GM19463 (cell line): ENCODE measurements around the gene TOP3A.

ENCODE experiments used
- ATAC-seq: cut with Tn5 transposase; IDR thresholded peaks from one replicate; pipeline ENCODE4 v1.9.1; 2021; ENCODE audit warnings: mild to moderate bottlenecking, moderate library complexity; ENCODE audit not compliant: unreplicated experiment

The TOP3A gene

DNA sequence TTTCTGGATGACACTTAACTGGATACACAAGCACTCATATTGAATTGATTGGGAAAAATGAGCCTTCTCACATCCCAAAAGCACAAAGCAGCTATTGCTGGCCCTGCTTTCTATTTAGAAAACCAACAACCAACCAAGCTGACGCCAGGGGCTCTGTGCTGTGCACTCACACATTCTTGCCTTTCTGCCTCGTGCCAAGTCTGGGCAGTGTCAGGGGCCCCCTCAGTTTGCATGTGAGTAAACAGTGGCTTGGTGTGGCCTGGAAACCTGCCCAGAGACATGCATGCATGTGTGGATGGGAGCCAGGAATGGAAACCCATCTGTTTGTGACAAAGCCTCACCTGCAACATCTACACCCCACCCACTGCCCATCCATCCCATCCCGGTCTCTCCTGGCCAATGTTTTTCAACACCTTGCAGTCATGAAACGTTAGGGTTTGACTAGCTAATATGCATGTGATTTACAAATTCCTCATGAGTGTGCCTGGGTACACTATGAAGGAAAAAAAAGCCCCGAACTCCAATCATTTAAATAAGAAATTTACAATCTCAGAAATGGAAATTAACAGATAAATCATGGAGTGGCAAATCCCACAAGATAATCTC is 33.9 kb downstream of the TOP3A start:
- ATAC-seq: no peak

DNA sequence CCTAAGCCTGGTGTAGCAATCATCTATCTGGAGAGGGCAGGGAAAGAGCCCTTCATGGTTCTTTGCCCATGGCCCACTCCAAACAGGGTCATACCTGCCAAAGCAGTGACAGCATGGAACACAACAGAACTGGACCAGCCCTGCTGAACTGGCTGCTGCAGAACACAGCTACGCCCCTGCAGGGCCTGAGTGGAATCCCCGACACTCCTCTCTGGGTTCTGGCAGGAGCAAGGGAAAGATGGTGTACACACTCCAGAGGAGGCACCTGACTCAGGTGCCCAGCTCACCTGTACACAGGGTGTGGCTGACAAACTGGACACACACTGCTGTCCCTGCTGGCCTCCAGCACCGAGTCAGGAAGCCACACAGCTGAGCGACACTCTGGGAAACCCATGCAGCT is 34.5 kb downstream of the TOP3A start:
- no peak for ATAC-seq

DNA sequence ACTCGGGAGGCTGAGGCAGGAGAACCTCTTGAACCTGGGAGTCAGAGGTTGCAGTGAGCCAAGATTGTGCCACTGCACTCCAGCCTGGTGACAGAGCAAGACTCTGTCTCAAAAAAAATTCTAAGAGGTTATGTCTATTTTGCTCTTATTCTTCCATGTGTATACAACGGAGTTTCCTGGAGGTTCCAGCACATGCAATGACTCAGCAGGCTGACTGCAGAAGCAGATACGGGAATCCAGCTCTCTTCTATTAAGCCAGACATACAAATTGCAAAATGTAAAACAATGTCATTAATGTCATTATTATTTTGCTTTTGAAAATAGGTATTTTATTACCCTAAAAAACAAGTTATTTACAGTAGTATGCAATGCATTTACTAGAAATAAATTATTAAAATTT is 35.9 kb downstream of the TOP3A start:
- ATAC-seq: no peak

DNA sequence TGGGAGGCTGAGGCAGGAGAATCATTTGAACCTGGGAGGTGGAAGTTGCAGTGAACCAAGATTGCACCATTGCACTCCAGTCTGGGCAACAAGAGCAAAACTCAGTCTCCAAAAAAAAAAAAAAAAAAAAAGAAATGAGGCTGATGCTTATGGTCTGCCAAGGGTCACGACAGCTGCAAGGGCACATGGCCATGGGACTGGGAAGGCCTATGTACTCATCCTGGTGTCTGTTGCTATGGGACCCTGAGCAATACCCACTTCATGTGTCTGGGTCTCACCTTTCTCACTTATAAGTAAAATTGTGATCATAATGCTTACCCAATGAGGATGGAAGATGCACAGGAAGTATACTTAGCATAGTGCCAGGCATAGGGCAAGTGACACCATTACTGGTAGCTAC is 37.7 kb downstream of the TOP3A start:
- ATAC-seq: no peak

GRCh38 chr17:18270046-18270931 is 44.5 kb downstream of the TOP3A start:
- no peak for ATAC-seq

DNA sequence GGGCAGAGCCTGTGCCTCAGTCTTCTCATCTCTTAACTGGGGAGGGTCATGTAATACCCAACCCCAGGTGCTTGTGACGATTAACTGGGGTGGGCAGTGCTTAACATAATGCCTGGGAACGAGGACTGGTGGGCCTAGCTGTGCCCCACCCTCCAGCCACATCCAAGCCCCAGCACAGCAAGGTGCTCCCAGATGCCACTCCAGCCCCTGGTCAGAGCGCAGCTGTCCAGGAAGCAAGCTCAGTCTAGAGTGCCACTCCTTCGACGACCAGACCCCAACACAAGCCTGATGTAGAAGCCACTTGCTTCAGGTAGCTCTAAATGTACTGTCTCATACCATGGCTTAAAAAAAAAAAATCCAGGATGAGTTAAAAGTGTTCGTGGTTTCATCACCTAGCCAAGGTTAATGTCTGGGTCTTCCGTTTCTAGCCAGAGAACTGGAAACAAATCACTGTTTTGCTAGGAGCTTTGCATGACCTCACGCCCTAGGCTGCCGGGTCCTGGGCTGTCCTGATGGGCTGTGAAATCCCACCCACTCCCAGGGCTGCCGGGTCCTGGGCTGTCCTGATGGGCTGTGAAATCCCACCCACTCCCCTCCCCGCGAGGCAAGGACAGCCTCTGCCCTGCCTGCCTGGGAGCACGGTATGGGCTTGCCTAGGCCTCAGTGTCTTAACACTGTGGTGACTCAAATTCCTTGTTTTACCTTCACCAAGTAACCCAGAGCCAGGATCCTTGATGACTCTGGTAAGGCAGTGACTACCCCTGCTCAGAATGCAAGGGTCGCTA is 46.7 kb downstream of the TOP3A start:
- ATAC-seq: no peak

- no peak for ATAC-seq
Measured at GRCh38 chr17:18267366-18267765, 47.4 kb downstream of the TOP3A start.

DNA sequence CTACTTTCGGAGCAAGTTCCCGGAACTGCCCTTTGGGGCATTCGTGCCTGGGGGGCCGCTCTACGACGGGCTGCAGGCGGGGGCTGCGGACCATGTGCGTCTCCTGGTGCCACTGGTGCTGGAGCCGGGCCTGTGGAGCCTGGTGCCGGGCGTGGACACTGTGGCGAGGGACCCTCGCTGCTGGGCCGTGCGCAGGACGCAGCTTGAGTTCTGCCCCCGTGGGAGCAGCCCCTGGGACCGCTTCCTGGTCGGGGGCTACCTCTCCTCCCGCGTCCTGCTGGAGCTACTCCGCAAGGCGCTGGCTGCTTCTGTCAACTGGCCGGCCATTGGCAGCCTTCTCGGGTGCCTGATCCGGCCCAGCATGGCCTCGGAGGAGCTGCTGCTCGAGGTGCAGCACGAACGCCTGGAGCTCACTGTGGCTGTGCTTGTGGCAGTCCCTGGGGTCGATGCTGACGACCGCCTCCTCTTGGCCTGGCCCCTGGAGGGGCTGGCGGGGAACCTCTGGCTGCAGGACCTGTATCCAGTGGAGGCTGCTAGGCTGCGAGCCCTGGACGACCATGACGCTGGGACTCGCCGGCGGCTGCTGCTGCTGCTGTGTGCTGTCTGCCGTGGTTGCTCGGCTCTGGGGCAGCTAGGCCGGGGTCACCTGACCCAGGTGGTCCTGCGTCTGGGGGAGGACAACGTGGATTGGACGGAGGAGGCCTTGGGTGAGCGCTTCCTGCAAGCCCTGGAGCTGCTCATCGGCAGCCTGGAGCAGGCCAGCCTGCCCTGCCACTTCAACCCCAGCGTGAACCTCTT is 50.7 kb downstream of the TOP3A start:
- ATAC-seq: no peak

DNA sequence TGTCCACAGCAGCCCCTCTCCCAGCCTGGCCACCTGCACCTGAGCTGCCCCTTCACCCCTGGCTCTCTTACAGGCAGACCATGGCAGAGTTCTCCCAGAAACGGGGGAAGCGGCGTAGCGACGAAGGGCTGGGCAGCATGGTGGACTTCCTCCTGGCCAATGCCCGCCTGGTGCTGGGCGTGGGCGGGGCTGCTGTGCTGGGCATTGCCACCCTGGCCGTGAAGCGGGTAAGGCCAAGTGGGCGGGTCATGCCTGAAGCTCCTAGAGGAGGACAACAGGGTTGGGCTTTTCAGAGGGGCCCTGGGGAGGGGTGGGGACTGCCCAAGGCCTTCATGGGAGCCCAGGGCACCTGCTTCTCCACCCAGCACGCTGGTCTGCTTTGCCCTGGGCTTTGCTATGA is 52.2 kb downstream of the TOP3A start:
- no peak for ATAC-seq

- ATAC-seq: no peak
Measured at GRCh38 chr17:18262111-18262510, 52.7 kb downstream of the TOP3A start.

DNA sequence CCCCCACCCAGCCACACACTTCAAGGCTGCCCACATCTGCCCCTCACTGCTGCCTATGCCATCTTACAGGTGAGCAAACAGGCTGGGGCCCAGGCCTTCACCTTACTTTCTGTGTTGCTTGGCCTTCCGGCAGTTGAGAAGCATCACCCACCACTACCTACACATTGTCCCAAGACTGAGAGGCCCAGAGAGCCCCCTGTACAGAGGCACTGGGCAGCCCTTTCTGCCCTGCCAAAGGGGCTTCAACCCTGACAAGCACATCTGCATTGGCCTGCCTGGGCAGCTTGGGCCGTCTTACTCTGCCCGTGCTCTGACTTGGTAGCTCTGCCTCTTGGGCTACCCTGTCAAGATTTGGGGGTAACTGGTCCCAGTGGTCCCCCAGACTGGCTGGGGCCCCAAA is 53.1 kb downstream of the TOP3A start:
- no peak for ATAC-seq

GRCh38 chr17:18261146-18261515 is 53.7 kb downstream of the TOP3A start:
- ATAC-seq: no peak

DNA sequence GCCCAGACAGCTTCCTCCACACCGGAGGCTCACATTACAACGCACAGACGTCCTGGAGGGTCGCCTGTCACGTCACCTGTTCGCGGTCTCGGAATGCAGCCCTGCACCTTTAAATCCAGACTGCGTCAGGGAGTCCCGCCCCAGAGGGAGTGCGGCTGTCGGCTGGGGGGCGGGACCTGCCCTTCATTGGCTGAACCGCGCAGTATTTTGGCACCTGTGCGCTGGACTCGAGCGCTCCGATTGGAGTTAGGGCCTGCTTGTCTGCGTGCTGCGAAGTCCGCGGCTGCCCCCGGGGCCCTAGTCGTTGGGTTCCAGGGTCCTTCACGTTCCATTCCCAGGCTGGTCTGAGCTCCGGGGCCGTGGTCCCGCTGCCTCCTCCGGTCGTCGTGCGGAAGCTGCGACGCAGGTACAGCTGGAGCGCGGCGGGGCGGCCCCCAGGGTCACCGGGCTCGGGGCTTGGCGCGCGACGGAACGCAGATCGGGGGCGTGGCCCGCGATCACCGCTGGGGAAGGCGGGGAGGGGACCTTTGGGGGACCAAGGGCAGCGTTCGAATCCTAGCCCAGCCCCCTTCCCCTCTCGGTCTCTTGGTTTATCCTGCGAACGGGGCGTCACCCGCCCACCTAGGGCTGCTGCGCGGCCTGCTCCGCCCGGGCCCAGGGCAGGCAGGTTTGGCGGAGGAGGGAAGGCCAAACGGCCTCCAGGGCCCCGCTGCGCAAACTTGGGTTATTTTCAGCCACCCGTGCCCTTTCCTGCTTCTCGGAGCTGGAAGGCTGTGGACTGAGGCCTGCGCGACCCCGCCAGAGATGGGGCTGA is 54.3 kb downstream of the TOP3A start, which contains the start of gene MIEF2:
Gene MIEF2 (plus strand): TSS at position 331 of the 814 bp plus-strand sequence. CDS start 2,059 bp downstream, outside the sequence.
- ATAC-seq: peak; percentile 73

DNA sequence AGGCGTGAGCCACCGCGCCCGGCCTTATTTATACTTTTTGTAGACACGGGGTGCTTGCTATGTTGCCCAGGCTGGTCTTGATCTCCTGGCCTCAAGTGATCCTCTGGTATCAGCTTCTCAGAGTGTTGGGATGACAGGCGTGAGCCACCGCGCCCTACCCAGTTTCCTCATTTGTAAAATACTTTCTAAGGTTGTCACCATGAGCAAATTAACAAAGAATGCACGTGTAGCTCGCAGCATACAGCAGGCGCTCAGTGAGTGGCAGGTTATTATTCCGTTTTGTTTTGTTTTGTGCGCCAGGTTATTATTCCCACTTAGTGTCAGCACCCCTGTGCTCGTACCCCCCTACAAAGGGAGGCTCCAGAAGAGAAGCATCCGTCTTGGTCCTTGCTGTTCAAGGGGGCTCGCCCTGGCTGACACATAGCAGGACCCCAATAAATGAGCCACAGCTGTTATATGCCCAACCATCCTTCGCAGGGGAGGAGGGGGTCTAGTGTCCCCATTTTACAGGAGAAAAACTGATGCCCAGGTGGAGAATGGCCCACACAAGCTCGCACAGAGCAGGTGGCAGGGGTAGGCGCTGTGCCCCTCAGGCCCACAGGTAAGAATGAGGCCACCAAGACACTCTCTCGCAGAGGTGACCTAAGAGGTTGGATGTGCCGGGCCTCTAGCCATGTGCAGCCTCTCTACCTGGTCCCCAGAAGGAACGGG is 55.0 kb downstream of the TOP3A start:
- no peak for ATAC-seq

GRCh38 chr17:18258356-18259038 is 56.3 kb downstream of the TOP3A start, which contains the start of gene FLII:
Gene FLII, minus strand, starts transcription at chr17:18258738. Its CDS starts 48 bp downstream, at chr17:18258690.
- peak; percentile 26 for ATAC-seq

- ATAC-seq: peak; percentile 25
Measured at GRCh38 chr17:18257982-18258355, 56.8 kb downstream of the TOP3A start.

GRCh38 chr17:18257268-18257981 is 57.4 kb downstream of the TOP3A start:
- ATAC-seq: peak; percentile 5

DNA sequence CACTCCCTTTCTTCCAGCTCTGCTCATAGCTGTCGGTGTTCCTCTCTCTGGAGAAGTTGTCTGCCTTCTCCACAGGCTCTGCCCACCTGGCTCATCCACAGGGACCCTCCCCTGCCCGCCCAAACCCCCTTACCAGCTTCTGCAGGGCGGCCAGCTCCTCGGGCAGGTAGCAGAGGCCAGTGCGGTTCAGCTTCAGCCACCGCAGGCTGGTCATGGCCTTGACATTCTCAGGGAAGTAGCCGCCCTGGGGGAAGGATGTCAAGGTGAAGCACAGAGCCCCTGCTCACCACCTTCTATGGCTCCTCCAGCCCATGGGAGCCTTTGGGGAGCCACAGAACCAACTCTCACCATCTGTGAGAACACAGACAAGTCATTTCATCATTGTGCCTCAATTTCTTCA is 58.0 kb downstream of the TOP3A start:
- ATAC-seq: no peak
